PFSK-1 (cell line): ENCODE measurements around the gene RPS15.

ENCODE experiments used
- POLR2AphosphoS5 ChIP-seq: IDR thresholded peaks from 2 replicates; pipeline ENCODE4 v1.6.1; 2012; ENCODE audit warnings: low read depth, mild to moderate bottlenecking, control low read depth, low read length, moderate library complexity
- REST ChIP-seq, 2 experiments: IDR thresholded peaks; 2 replicates each; pipeline versions ENCODE4 v1.6.1 to v1.8.0; 2011 to 2012; ENCODE audit warnings: low read depth in 2 of 2, low read length in 2 of 2, control low read depth in 1 of 2, inconsistent platforms in 1 of 2, mild to moderate bottlenecking in 1 of 2, moderate library complexity in 1 of 2; ENCODE audit not compliant: insufficient read depth in 1 of 2
- SIN3A ChIP-seq: IDR thresholded peaks from 2 replicates; pipeline ENCODE4 v1.6.1; 2012; ENCODE audit warnings: mild to moderate bottlenecking, low read length, moderate library complexity, borderline replicate concordance; ENCODE audit not compliant: insufficient read depth
- TAF1 ChIP-seq: IDR thresholded peaks from 2 replicates; pipeline ENCODE4 v1.6.1; 2012; ENCODE audit warnings: low read length, control low read depth, borderline replicate concordance; ENCODE audit not compliant: insufficient read depth

GRCh38 chr19:1447504-1447903 lies 9.3 kb downstream of the RPS15 start:
- TF ChIP-seq SIN3A (no peak), POLR2AphosphoS5 (no peak), REST (IDR thresholded peaks at IDR 0.05; ENCODE audit: insufficient read depth in 1 of 2, low read depth in 2 of 2, low read length in 2 of 2) (no peak), TAF1 (no peak)
